H1 (cell line): Measurements from ENCODE around the gene ZNF385B.

Source experiments
- EGR1 ChIP-seq: IDR thresholded peaks from 2 replicates; pipeline ENCODE4 v1.6.1; 2011; ENCODE audit warnings: low read depth, low read length, borderline replicate concordance
- EP300 ChIP-seq, 2 experiments: IDR thresholded peaks; 1 replicate in 1 of 2; 2 replicates in 1 of 2; pipeline ENCODE4 v1.6.1; 2011 to 2012; ENCODE audit warnings: low read depth in 2 of 2, low read length in 2 of 2, mild to moderate bottlenecking in 2 of 2, borderline replicate concordance in 1 of 2, inconsistent platforms in 1 of 2, moderate library complexity in 1 of 2
- GABPA ChIP-seq: IDR thresholded peaks from 2 replicates; pipeline ENCODE4 v1.6.1; 2011; ENCODE audit warnings: mild to moderate bottlenecking, low read length, moderate library complexity, borderline replicate concordance; ENCODE audit not compliant: insufficient read depth
- RAD21 ChIP-seq, 2 experiments: IDR thresholded peaks in 1 of 2; conservative IDR thresholded peaks in 1 of 2; 2 replicates each; pipeline ENCODE4 v1.6.1; 2011; ENCODE audit warnings: low read depth in 2 of 2, low read length in 2 of 2, improper control_type of control experiment in 1 of 2, inconsistent platforms in 1 of 2, mild to moderate bottlenecking in 1 of 2, moderate library complexity in 1 of 2
- ZNF274 ChIP-seq: IDR thresholded peaks from 2 replicates; pipeline ENCODE4 v1.7.0; 2012; ENCODE audit warnings: low read length, borderline replicate concordance; ENCODE audit errors: extremely low read depth

DNA sequence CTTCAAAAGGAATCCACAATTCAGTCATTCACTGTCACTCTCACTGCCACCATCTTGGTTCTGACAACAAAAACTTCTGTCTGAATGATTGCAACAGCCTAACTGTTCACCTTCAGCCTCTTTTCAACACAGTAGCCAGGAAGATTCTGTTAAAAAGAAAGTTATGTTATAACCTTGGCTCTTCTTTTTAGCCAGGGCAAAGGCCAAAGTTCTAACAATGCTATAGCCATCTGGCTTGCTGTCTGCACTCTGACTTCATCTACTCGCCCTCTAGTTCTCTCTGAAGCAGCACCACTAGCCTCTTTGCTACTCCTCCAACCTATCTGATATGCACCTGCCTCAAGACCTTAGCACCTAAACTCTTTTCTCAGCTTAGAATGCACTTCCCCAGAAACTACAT lies 158.5 kb downstream of the ZNF385B start:
- TF ChIP-seq GABPA (no peak), ZNF274 (no peak), EP300 (IDR thresholded peaks at IDR 0.05; ENCODE audit: borderline replicate concordance in 1 of 2, low read depth in 2 of 2, low read length in 2 of 2) (no peak), EGR1 (no peak), RAD21 (IDR thresholded peaks at IDR 0.05 in 1 of 2, conservative IDR thresholded peaks at IDR 0.05 in 1 of 2; ENCODE audit: low read depth in 2 of 2, low read length in 2 of 2) (no peak)
